ENCODE data around the gene KCNJ5. TPM values are rescaled to one million over a fixed set of nuclear protein-coding genes. Genes with fewer than 3 reads are reported as not detected.
A peak's percentile ranks its signal among the peaks of the same experiment; 100 is the strongest.

The KCNJ5 gene
- total and polyA plus RNA-seq, 2 of the 4 experiments (the other 2 are of a cell fraction), result 0.07 to 0.18 TPM

DNA sequence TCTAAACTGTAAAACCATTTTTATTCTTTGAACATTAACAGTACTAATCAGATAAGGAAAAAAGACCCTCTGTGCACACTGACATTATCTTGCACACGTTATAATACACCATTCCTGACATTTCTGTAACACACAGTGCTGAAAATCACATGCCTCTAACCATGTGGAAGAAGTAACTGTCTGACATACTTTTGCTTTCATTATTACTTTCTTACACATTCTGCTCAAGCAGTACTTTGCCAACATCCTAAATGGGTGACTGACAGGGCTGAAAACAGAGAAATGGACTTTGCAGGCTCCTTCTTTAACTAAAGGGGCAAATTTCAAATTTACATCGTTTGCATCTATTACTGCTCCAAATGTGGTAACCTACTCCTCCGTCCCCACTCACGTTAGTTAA lies 74.3 kb downstream of the KCNJ5 start:
- H4K5ac ChIP-seq (ENCODE audit: low read depth, low read length), result no peak overlapping the region
- no CpG with 5 or more reads among the region's 4 CpGs for WGBS, 2 experiments (ENCODE audit: extremely low coverage in 2 of 2, insufficient read length in 1 of 2)
- no peak overlapping the region for H4K8ac ChIP-seq (ENCODE audit: low read depth in 2 of 2, low read length in 2 of 2)
- H3K56ac ChIP-seq (ENCODE audit: extremely low read depth, insufficient read depth, low read length), result no peak overlapping the region
- no peak overlapping the region for H3K14ac ChIP-seq (replicated peaks; ENCODE audit: low read depth, low read length)
- no peak overlapping the region for H2BK15ac ChIP-seq (ENCODE audit: low read depth, low read length)
- TF ChIP-seq MXI1 (IDR thresholded peaks at IDR 0.05; ENCODE audit: borderline replicate concordance, low read depth, low read length) (peak; percentile 17; the same call in 1 of the 2 replicates), CHD1 (IDR thresholded peaks at IDR 0.05; ENCODE audit: low read depth, low read length) (no peak)
- H3K4me3 ChIP-seq (ENCODE audit: insufficient read depth, low read depth, low read length), result no peak overlapping the region
- H3K4me2 ChIP-seq (ENCODE audit: low read depth, low read length), result no peak overlapping the region
- no peak overlapping the region for H2BK20ac ChIP-seq (ENCODE audit: low read depth, low read length)
- ChIA-PET CTCF (no interaction called here), POLR2A (ENCODE audit: unreplicated experiment) (no interaction called here)
- H2AFZ ChIP-seq (replicated peaks; ENCODE audit: low read length, poor library complexity), result no peak overlapping the region
- H3K23ac ChIP-seq (ENCODE audit: low read depth, low read length), result no peak overlapping the region
- H3K4ac ChIP-seq (ENCODE audit: low read depth, low read length), result no peak overlapping the region
- H3K9me3 ChIP-seq (ENCODE audit: control insufficient read depth, insufficient read depth, low read length), result no peaks in the 10 kb centered on the region
- H2AK9ac ChIP-seq (replicated peaks; ENCODE audit: low read depth, low read length, poor library complexity), result no peak overlapping the region
- H2AK5ac ChIP-seq (ENCODE audit: low read depth, low read length), result no peak overlapping the region
- H3K36me3 ChIP-seq (ENCODE audit: control insufficient read depth, insufficient read depth, low read length), result peaks cover 16% of the 10 kb centered on the region
- dilution Hi-C loops (cut with HindIII; ENCODE audit: low sequenced_read_pairs, unreplicated experiment) (no loop called here), intact Hi-C loops (cut with micrococcal nuclease) (no loop called here), in situ Hi-C loops (cut with MboI; ENCODE audit: low sequenced_read_pairs) (loop anchor here (25.0 kb wide), 2 partner anchors 803 to 928 kb away; no protein-coding TSS in a partner anchor)
- H2BK5ac ChIP-seq (ENCODE audit: low read depth, low read length, poor library complexity, severe bottlenecking), result no peak overlapping the region
- DNase-seq, result no peak
- H3K18ac ChIP-seq (ENCODE audit: low read depth, low read length), result no peak overlapping the region
- no peak overlapping the region for H4K91ac ChIP-seq (ENCODE audit: insufficient read depth, low read depth, low read length)
- peak; percentile 36 for ATAC-seq (ENCODE audit: low read depth)
- H2BK120ac ChIP-seq (ENCODE audit: low read depth, low read length), result no peak overlapping the region
- no TSS peak for BruUV-seq (replicated peaks)
- no peak overlapping the region for H3K9ac ChIP-seq (ENCODE audit: low read depth, low read length)
- H3K4me1 ChIP-seq (ENCODE audit: control insufficient read depth, insufficient read depth, low read length), result no peaks in the 10 kb centered on the region
- no peak overlapping the region for H3K27ac ChIP-seq (ENCODE audit: insufficient read depth, low read length)
- H4K20me1 ChIP-seq (ENCODE audit: insufficient read depth, low read length), result no peaks in the 10 kb centered on the region
- H3K9me1 ChIP-seq (ENCODE audit: insufficient read depth, low read length), result no peaks in the 10 kb centered on the region; the same call in 1 of the 2 replicates
- H3K27me3 ChIP-seq (ENCODE audit: control insufficient read depth, insufficient read depth, low read length), result no peaks in the 10 kb centered on the region
- no peaks in the 10 kb centered on the region for H3K79me1 ChIP-seq (ENCODE audit: low read depth in 1 of 2, low read length in 2 of 2)
